GM18858 (cell line): ENCODE data around the gene CSNK2A1.
A peak's percentile ranks its signal among the peaks of the same experiment; 100 is the strongest.
"Not testable (repeated sequence)": the region's sequence is repeated elsewhere in the genome, so short reads cannot be mapped to it uniquely, and the experiment has no call there.

Experiments used
- ATAC-seq: cut with Tn5 transposase; IDR thresholded peaks from one replicate; pipeline ENCODE4 v1.9.1; 2021; ENCODE audit not compliant: unreplicated experiment

Gene CSNK2A1

GRCh38 chr20:496126-496696 is 47.4 kb downstream of the CSNK2A1 start:
- no peak for ATAC-seq

GRCh38 chr20:492159-492558 is 51.4 kb downstream of the CSNK2A1 start:
- no peak for ATAC-seq

DNA sequence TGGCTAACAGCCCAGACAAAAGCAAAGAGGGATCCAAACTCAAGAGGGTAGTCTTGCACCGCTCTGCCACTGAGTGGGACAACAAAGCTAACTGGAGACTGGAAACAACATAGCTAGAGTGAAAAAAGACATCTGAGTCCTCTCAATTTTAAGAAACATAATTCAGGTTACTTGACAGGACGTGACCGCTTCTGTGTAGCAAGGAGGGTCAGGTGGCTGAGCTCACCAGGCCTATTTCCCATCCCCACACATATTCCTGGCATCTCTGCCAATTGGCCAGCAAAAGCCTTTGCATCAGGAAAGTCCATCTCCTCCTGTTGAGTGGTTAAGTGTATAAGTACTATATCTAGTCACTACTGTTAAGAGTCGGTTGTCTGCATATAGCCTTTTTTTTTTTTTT is 55.9 kb downstream of the CSNK2A1 start:
- no peak for ATAC-seq

DNA sequence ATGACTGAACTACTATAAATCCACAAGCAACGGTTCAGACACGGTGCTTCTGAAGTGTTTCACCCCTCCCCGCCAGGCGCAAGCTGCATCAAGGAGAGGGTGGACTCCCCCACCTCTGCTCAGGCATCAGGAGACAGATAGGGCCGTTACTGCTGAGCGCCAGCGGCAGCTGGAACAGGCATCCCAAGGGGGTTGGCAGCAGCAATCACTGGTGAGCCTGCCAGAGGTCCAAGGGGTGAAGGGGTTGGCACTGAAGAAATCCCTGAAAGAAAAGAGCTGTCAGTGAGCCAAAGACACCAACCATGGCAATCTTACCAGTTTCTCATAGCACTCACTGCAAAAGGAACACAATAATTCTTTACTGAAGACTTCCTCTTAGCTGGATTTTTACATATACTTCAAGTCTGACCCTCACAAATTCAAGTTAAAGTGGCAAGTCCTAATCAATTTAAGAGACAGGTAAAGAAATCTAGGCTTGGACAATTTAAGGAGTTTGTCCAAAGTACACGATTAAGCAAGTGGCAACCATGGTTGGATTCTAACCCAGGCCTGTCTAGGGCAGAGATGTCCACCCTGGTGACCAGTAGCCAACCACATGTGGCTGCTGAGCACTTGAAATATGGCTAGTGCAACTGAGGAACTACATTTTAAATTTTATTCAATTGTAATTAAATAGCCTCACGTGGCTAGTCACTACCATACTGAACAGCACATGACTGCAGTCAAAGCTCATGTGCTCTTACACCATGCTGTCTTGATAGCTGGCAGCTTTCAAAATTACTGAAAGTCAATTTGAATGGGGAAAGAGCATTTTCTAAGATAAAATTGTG is 59.6 kb downstream of the CSNK2A1 start:
- no peak for ATAC-seq

DNA sequence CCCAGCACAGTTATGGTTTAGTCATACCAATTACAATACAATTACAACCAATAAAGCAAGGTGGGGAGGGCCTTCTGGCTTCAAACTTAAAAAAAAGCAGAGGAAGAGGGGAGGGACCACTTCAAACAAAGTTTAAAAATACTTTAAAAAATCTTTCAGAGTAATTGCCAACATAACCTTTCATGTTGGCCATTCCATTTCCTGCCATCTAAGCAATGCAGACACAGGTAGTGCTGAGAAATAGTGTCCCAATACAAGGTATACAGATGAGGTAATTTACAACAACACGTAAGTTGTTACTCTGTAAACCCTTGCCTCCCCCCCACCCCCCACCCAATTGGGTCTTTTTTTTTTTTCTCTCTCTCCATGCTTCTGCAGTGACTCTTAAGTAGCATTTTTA is 62.4 kb downstream of the CSNK2A1 start:
- ATAC-seq = no peak

DNA sequence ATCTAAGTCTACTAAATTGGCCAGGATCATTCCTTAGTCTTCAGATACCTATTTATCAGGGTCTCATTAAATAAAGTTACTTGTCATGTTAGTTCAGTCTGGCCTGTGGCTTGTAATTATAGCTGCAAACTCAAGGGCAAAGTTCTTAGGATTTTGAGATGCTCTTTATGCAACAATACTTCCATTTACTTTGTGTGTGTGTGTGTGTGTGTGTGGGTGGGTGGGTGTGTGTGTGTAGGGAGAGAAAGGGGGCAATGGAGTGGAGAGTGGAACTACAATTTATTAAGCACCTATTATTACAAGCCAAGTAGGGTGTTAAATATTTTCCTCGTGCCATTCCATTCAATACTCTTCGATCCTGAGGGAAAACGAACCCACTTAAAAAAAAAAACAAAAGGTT is 63.5 kb downstream of the CSNK2A1 start:
- ATAC-seq = no peak

DNA sequence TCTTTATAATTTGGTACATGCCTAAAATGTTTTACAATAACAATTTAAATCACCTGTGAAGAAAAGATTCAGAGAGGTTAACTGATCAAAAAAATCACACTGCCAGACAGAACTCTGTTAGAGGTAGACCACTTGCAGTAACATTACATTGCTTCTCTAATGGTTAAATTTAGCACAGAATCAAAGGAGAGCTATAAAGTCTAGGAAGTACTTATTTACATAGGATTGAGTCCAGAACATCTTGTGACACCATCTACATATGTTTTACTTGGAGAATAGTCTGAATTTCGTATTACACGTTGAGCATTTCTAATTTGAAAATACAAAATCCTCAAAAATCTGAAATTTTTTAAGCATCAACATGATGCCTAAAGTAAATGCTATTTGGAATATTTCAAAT is 64.1 kb downstream of the CSNK2A1 start:
- ATAC-seq = no peak

DNA sequence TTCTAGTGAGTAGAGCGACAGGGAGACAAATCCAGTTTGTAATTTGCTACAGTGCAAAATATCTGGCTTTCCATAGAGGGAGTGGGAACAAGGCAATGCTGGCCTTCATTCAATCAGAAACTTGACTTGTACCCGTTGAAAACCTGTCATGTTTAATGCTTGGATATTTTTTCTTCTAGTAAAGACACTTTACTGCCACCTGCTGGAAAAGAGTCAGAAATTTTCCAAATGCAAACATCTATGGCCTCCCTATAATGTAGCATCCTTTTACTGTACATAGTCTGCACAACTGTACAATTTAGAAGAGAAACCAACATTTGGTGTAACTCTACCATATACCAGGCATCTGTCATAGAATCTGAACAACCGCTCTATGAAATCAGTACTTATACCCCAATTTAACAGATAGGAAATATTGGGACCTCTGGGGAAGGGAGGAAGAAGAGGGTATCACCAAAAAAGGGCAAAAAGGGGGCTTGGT is 64.6 kb downstream of the CSNK2A1 start:
- ATAC-seq = no peak

DNA sequence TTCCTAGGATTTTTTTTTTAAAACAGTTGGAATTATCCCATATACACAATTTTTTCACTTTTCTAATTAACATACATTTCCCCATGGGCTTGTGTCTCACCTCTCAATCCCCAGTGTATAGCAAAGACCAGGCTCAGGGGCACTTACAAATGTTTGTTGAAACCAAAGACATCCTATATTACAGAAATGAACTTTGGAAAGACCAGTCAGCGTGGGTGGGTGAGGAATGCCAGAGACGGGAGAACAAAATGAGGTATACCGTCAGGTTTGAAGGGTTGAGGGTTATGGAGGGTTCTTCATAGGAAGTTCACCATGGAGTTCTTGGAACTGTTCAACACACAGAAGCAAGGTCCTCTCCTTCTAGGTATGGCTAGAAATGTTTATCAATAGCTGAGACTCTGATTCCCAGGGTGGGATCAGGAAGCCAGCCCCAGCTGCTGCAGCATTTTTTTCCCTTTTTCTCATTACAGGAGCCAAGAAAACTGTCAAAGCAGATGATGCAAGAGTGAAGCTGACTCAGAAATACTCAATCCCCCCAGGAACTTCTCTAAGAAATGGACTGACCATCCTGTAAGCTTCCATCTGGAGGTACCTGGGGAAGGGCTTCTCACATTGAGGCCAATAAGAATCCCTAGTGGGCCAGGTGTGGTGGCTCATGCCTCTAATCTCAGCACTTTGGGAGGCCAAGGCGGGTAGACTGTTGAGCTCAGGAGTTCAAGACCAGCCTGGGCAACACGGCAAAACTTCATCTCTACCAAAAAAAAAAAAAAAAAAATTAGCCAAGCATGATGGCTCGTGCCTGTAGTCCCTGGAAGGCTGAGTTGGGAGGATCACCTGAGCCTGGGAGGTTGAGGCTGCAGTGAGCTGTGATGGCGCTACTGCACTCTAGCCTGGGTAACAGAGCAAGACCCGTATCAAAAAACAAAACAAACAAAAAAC is 65.3 kb downstream of the CSNK2A1 start:
- ATAC-seq = no peak

- not testable (repeated sequence) for ATAC-seq
These were observed 66.9 kb downstream of the CSNK2A1 start for GRCh38 chr20:476561-477249.

- ATAC-seq = no peak
These were observed 67.9 kb downstream of the CSNK2A1 start for GRCh38 chr20:475463-476357.

- no peak for ATAC-seq
These were observed 69.0 kb downstream of the CSNK2A1 start for GRCh38 chr20:474581-474980.

DNA sequence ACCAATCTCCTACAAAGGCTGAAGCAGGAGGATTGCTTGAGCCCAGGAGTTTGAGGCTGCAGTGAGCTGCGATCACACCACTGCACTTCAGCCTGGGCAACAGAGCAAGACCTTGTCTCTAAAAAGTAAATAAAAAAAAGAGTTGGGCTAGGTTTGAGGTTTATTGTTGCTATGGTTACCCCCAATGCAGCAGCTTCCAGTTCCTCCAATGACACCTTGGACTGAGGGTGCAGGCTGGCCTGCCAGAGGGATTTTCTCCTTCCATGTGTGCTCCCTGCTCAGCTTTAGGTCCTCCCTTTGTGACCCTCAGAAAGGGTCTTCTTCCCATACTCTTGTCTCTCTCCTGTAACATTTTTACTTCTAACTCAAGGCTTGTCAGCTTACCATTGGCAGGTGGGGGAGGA is 70.7 kb downstream of the CSNK2A1 start:
- ATAC-seq = no peak

GRCh38 chr20:472137-472846 is 71.3 kb downstream of the CSNK2A1 start:
- no peak for ATAC-seq

DNA sequence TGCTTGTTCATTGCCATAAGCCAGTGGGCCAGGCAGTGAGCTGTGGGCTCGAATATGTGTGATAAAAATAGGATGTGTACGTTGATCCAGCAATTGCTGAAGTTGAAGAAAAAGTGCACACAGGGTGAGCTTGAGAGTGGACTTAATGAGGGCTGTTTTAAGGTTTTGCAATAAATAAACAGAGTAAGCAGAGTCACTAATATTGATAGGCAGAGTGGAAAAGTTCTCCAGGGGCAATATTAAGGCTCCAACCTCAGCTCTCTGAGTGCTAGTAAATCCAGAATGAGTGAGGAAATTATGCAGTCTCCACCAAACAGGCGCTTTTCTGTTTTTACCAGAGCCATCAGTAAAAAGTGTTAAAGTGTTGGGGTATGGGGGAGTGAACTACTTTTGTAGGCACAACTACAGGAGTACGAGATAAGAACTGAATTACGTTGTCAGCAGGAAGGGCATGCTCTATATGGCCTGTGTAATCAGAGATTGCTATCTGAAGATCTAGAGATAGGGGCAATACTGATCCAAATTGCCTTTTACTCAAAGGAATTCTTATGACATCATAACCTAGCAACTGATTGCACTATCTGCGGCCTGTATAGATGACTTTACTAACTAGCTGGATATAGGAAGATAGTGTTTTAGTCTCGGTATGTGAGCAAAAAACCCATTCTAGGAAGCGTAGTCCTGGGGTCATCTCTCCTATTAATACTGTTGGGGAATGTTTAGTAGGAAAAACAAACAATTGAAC is 73.7 kb downstream of the CSNK2A1 start:
- ATAC-seq = no peak

DNA sequence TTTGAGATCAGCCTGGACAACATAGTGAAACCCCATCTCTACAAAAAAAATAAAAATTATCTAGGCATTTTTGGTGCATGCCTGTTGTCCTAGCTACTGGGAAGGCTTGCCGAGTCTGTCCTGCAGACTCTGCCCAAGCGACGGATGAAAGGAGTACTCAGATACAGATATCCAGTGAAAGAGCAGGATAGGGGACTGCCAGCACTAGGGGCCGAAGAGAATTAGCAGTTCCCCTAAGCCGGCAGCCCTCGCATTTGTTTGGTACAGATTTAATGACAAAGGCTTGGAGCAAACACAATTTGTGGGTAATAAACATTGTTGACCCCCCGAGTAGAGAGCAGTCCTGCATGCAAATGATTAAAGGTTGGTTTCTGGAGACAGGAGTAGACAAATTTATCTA is 75.8 kb downstream of the CSNK2A1 start:
- ATAC-seq = no peak

- peak; percentile 84 for ATAC-seq
These were observed 81.2 kb downstream of the CSNK2A1 start, which contains the start of gene TBC1D20 for GRCh38 chr20:462199-462991. TSS of gene TBC1D20 (minus strand) at chr20:462533. CDS start at chr20:462405, 128 bp downstream.
